GM23338 (cell line): Measurements from ENCODE around the gene SLC38A10. TPM values are rescaled to one million over a fixed set of nuclear protein-coding genes. Genes with fewer than 3 reads are reported as not detected.

Experiments used
- ATAC-seq: fragments of 200-7000 bp; cut with Tn5 transposase; 3 replicates; pipeline ENCODE4 v1.9.1; 2020
- DNase-seq: peaks from one replicate; pipeline ENCODE4 v3.0.0-alpha.2; 2015; ENCODE audit warnings: low spot score
- H2AFZ ChIP-seq: fragments of 200-600 bp; sonication (generic); 2 replicates; pipeline ENCODE4 v1.8.0; 2016; ENCODE audit warnings: antibody characterized with exemption, mild to moderate bottlenecking, moderate library complexity
- H3F3A ChIP-seq: fragments of 200-600 bp; sonication (generic); replicated peaks from 2 replicates; pipeline ENCODE4 v1.8.0; 2017; ENCODE audit warnings: antibody characterized with exemption, mixed run types, low read depth
- H3K27ac ChIP-seq: fragments of 200-600 bp; sonication (generic); 2 replicates; pipeline ENCODE4 v1.6.1; 2016; ENCODE audit warnings: low read depth
- H3K27me3 ChIP-seq: fragments of 200-600 bp; sonication (generic); 2 replicates; pipeline ENCODE4 v1.8.0; 2016; ENCODE audit warnings: mild to moderate bottlenecking, mixed run types, moderate library complexity; ENCODE audit not compliant: insufficient read depth
- H3K36me3 ChIP-seq: fragments of 200-600 bp; sonication (generic); 2 replicates; pipeline ENCODE4 v1.8.0; 2016; ENCODE audit warnings: mild to moderate bottlenecking; ENCODE audit not compliant: insufficient read depth
- H3K4me1 ChIP-seq: fragments of 200-600 bp; sonication (generic); 2 replicates; pipeline ENCODE4 v1.8.0; 2016; ENCODE audit warnings: mild to moderate bottlenecking, moderate library complexity; ENCODE audit not compliant: insufficient read depth
- H3K4me2 ChIP-seq: fragments of 200-600 bp; sonication (generic); 2 replicates; pipeline ENCODE4 v1.7.1; 2017; ENCODE audit warnings: mixed run types
- H3K4me3 ChIP-seq: fragments of 200-600 bp; sonication (generic); 2 replicates; pipeline ENCODE4 v1.6.1; 2016; ENCODE audit warnings: mixed run types
- H3K79me2 ChIP-seq: fragments of 200-600 bp; sonication (generic); replicated peaks from 2 replicates; pipeline ENCODE4 v1.8.0; 2017; ENCODE audit warnings: mild to moderate bottlenecking; ENCODE audit not compliant: insufficient read depth
- H3K9me2 ChIP-seq: fragments of 200-600 bp; sonication (generic); 2 replicates; pipeline ENCODE4 v1.8.0; 2017; ENCODE audit not compliant: insufficient read depth
- H4K20me1 ChIP-seq: fragments of 200-600 bp; sonication (generic); replicated peaks from 2 replicates; pipeline ENCODE4 v1.8.0; 2017; ENCODE audit warnings: mild to moderate bottlenecking; ENCODE audit not compliant: insufficient read depth
- H3K27ac Mint-ChIP-seq: 2 replicates; pipeline ENCODE4 v1.8.0; 2020; ENCODE audit warnings: inconsistent platforms, mild to moderate bottlenecking, moderate library complexity, mixed read lengths
- H3K27me3 Mint-ChIP-seq: 3 replicates; pipeline ENCODE4 v1.8.0; 2022; ENCODE audit warnings: low read depth, mild to moderate bottlenecking, moderate library complexity, mixed read lengths, inconsistent platforms; ENCODE audit not compliant: insufficient read depth, poor library complexity
- H3K36me3 Mint-ChIP-seq: 3 replicates; pipeline ENCODE4 v1.8.0; 2021; ENCODE audit warnings: low read depth, mild to moderate bottlenecking, inconsistent platforms, moderate library complexity, mixed read lengths
- H3K4me1 Mint-ChIP-seq: 3 replicates; pipeline ENCODE4 v1.8.0; 2020; ENCODE audit warnings: mild to moderate bottlenecking, inconsistent platforms, mixed read lengths
- H3K4me3 Mint-ChIP-seq: 3 replicates; pipeline ENCODE4 v1.8.0; 2021; ENCODE audit warnings: moderate library complexity, mild to moderate bottlenecking, inconsistent platforms, mixed read lengths
- H3K9me3 Mint-ChIP-seq: 3 replicates; pipeline ENCODE4 v1.8.0; 2020; ENCODE audit warnings: moderate library complexity, mild to moderate bottlenecking, inconsistent platforms, mixed read lengths
- CREB1 ChIP-seq: fragments of 250-450 bp; sonication (Bioruptor Pico); IDR thresholded peaks from 2 replicates; pipeline ENCODE4 v1.5.0; 2020; ENCODE audit warnings: low read depth, mild to moderate bottlenecking, moderate library complexity
- CTCF ChIP-seq, 2 experiments: fragments of 200-600 bp in 1 of 2; sonication (generic) in 1 of 2; conservative IDR thresholded peaks; 2 replicates each; pipeline versions ENCODE4 v1.5.1 to v1.6.1; 2016 to 2017; ENCODE audit warnings: antibody characterized with exemption in 2 of 2, low read depth in 2 of 2, mild to moderate bottlenecking in 2 of 2, moderate library complexity in 1 of 2
- EZH2 ChIP-seq: fragments of 200-600 bp; sonication (generic); IDR thresholded peaks from one replicate; pipeline ENCODE4 v1.8.0; 2017; ENCODE audit warnings: antibody characterized with exemption, mild to moderate bottlenecking, low read depth; ENCODE audit not compliant: unreplicated experiment
- JUNB ChIP-seq: IDR thresholded peaks from one replicate; pipeline ENCODE4 v1.6.1; 2016; ENCODE audit warnings: antibody characterized with exemption; ENCODE audit not compliant: unreplicated experiment
- POLR2AphosphoS5 ChIP-seq: IDR thresholded peaks from 2 replicates; pipeline ENCODE4 v1.6.1; 2016; ENCODE audit warnings: antibody characterized with exemption, low read depth
- ZNF331 ChIP-seq: fragments of 250-450 bp; sonication (Bioruptor Pico); IDR thresholded peaks from 2 replicates; pipeline ENCODE4 v1.5.0; 2020; ENCODE audit warnings: low read depth, mild to moderate bottlenecking, moderate library complexity
- polyA plus RNA-seq: library from polyadenylated mRNA; unstranded; fragments of >200 nt; fragmentation: Nextera tagmentation; extraction: Ambion mirVana; gene quantifications from 2 replicates; pipeline ENCODE4 v1.2.1, GENCODE V29; 2016
- total RNA-seq: library from RNA; depleted of rRNA; stranded (reverse); fragments of >200 nt; shearing (Covaris generic); gene quantifications from 2 replicates; pipeline ENCODE4 v1.2.3, GENCODE V29; 2014
- TF ChIP-seq, protein P1 (sequence below): fragments of 250-450 bp; sonication (Bioruptor Pico); IDR thresholded peaks from 2 replicates; pipeline ENCODE4 v1.5.0; 2020; ENCODE audit warnings: mild to moderate bottlenecking, moderate library complexity

Gene SLC38A10
- total and polyA plus RNA-seq, 2 experiments from 2014 or later, result 17.1 to 55.8 TPM

- peaks cover 22% of the 10 kb centered on the region for H3K4me1 Mint-ChIP-seq
- Histone ChIP-seq H3K4me1 (peaks cover 4% of the 10 kb centered on the region; the same call in 1 of the 2 replicates), H3F3A (no peaks in the 10 kb centered on the region), H3K27me3 (no peaks in the 10 kb centered on the region), H3K79me2 (no peaks in the 10 kb centered on the region), H3K9me2 (no peaks in the 10 kb centered on the region), H2AFZ (peak overlapping the region; percentile 66), H3K4me3 (no peak overlapping the region), H3K36me3 (no peaks in the 10 kb centered on the region), H3K4me2 (no peak overlapping the region; the same call in 1 of the 2 replicates), H3K27ac (no peak overlapping the region), H4K20me1 (no peaks in the 10 kb centered on the region)
- peak; percentile 40 for DNase-seq
- H3K27me3 Mint-ChIP-seq, result peaks cover 15% of the 10 kb centered on the region
- no peak overlapping the region; the same call in 2 of the 3 replicates for H3K4me3 Mint-ChIP-seq
- H3K27ac Mint-ChIP-seq, result no peak overlapping the region
- no peaks in the 10 kb centered on the region for H3K9me3 Mint-ChIP-seq
- ATAC-seq, result peak; percentile 45
- TF ChIP-seq CTCF (conservative IDR thresholded peaks at IDR 0.05; ENCODE audit: low read depth in 2 of 2) (peak in 1 of 2 experiments; percentile 27; a peak in 2 of 4 replicates), EZH2 (no peak), POLR2AphosphoS5 (no peak), ZNF331 (no peak)
- no peaks in the 10 kb centered on the region for H3K36me3 Mint-ChIP-seq
Measured at GRCh38 chr17:81329927-81330883, 35.1 kb upstream of the SLC38A10 start.

DNA sequence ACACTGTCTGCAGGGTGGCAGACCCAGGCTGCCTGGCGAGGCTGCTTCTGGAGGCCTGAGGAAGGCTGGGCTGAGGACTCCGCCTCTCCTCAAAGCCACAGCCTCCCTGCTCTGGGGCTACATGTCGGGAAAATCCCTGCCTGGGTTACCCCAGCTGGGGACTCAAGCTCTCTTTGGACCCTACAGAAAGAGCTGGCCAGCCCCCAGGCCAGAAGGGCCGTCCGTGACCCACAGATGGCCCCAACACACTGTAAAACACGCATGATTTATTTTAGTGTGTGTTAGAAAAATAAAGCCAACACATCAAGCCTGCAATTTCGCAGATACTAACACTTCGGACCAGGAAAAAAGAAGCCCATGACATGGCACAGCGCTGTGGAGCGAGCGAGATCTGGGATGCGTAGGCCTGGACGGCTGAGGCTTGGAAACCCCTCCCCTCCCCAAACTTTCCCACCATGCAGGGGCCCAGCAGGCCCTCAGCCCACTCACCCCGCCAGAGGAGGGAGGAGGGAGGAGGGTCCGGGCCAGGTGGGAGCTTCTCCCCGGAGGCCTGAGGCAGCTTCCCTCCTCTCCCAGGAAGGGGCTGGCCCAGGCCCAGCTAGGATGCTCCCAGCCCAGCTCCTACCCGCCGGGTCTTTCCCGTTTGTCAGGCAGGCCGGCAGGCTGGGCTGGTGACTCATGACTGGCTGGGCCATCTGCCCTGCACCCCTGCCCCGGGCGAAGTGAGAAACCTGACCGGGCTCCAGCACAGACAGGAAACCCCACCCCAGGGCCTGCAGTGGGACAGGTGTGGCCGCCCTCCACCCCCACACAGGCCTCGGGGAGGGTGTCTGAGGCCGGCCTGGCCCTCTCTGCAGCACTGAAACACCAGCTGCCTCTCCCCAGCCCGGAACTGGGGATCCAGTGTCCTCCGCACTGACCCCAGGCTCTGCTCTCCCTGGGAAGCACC is 34.1 kb upstream of the SLC38A10 start:
- Mint-ChIP-seq H3K9me3 (no peaks in the 10 kb centered on the region), H3K4me1 (peaks cover 22% of the 10 kb centered on the region), H3K27me3 (peaks cover 15% of the 10 kb centered on the region), H3K36me3 (no peaks in the 10 kb centered on the region), H3K27ac (no peak overlapping the region), H3K4me3 (no peak overlapping the region)
- Histone ChIP-seq H3K36me3 (no peaks in the 10 kb centered on the region), H2AFZ (peak overlapping the region; percentile 66), H3K4me2 (no peak overlapping the region; the same call in 1 of the 2 replicates), H3K4me1 (peaks cover 4% of the 10 kb centered on the region; the same call in 1 of the 2 replicates), H3K27ac (no peak overlapping the region), H3F3A (no peaks in the 10 kb centered on the region), H3K4me3 (no peak overlapping the region), H3K79me2 (no peaks in the 10 kb centered on the region), H3K27me3 (no peaks in the 10 kb centered on the region), H3K9me2 (no peaks in the 10 kb centered on the region), H4K20me1 (no peaks in the 10 kb centered on the region)
- DNase-seq (peak; percentile 68), ATAC-seq (peak; percentile 74)
- no peak for TF ChIP-seq CREB1
- no peak for TF ChIP-seq POLR2AphosphoS5
- TF ChIP-seq ZNF331, result no peak
- no peak for TF ChIP-seq JUNB
- TF ChIP-seq, protein P1, sequence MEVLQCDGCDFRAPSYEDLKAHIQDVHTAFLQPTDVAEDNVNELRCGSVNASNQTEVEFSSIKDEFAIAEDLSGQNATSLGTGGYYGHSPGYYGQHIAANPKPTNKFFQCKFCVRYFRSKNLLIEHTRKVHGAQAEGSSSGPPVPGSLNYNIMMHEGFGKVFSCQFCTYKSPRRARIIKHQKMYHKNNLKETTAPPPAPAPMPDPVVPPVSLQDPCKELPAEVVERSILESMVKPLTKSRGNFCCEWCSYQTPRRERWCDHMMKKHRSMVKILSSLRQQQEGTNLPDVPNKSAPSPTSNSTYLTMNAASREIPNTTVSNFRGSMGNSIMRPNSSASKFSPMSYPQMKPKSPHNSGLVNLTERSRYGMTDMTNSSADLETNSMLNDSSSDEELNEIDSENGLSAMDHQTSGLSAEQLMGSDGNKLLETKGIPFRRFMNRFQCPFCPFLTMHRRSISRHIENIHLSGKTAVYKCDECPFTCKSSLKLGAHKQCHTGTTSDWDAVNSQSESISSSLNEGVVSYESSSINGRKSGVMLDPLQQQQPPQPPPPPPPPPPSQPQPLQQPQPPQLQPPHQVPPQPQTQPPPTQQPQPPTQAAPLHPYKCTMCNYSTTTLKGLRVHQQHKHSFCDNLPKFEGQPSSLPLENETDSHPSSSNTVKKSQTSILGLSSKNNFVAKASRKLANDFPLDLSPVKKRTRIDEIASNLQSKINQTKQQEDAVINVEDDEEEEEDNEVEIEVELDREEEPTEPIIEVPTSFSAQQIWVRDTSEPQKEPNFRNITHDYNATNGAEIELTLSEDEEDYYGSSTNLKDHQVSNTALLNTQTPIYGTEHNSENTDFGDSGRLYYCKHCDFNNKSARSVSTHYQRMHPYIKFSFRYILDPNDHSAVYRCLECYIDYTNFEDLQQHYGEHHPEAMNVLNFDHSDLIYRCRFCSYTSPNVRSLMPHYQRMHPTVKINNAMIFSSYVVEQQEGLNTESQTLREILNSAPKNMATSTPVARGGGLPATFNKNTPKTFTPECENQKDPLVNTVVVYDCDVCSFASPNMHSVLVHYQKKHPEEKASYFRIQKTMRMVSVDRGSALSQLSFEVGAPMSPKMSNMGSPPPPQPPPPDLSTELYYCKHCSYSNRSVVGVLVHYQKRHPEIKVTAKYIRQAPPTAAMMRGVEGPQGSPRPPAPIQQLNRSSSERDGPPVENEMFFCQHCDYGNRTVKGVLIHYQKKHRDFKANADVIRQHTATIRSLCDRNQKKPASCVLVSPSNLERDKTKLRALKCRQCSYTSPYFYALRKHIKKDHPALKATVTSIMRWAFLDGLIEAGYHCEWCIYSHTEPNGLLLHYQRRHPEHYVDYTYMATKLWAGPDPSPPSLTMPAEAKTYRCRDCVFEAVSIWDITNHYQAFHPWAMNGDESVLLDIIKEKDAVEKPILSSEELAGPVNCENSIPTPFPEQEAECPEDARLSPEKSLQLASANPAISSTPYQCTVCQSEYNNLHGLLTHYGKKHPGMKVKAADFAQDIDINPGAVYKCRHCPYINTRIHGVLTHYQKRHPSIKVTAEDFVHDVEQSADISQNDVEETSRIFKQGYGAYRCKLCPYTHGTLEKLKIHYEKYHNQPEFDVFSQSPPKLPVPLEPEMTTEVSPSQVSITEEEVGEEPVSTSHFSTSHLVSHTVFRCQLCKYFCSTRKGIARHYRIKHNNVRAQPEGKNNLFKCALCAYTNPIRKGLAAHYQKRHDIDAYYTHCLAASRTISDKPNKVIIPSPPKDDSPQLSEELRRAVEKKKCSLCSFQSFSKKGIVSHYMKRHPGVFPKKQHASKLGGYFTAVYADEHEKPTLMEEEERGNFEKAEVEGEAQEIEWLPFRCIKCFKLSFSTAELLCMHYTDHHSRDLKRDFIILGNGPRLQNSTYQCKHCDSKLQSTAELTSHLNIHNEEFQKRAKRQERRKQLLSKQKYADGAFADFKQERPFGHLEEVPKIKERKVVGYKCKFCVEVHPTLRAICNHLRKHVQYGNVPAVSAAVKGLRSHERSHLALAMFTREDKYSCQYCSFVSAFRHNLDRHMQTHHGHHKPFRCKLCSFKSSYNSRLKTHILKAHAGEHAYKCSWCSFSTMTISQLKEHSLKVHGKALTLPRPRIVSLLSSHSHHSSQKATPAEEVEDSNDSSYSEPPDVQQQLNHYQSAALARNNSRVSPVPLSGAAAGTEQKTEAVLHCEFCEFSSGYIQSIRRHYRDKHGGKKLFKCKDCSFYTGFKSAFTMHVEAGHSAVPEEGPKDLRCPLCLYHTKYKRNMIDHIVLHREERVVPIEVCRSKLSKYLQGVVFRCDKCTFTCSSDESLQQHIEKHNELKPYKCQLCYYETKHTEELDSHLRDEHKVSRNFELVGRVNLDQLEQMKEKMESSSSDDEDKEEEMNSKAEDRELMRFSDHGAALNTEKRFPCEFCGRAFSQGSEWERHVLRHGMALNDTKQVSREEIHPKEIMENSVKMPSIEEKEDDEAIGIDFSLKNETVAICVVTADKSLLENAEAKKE (CRISPR knock-in tag), result no peak
- TF ChIP-seq EZH2, result no peak
